CD14-positive monocyte (primary cell): Measurements from ENCODE around the gene ACTR2. TPM values are rescaled to one million over a fixed set of nuclear protein-coding genes. Genes with fewer than 3 reads are reported as not detected.

Experiments used
- DNase-seq, 3 donors: peaks; one replicate each; pipeline ENCODE4 v3.0.0-alpha.2; 2011 to 2022
- H2AFZ ChIP-seq: 2 replicates; pipeline ENCODE4 v1.6.0; 2012; ENCODE audit warnings: mild to moderate bottlenecking, low read depth, low read length, inconsistent platforms; ENCODE audit not compliant: insufficient read depth, poor library complexity, severe bottlenecking
- H3K27ac ChIP-seq, 2 donors: 1 replicate in 1 of 2; 2 replicates in 1 of 2; pipeline ENCODE4 v1.5.1; 2012 to 2013; ENCODE audit warnings: low read length in 2 of 2, control low read depth in 1 of 2, inconsistent platforms in 1 of 2, low read depth in 1 of 2, mild to moderate bottlenecking in 1 of 2
- H3K27me3 ChIP-seq, 2 donors: one replicate each; pipeline versions ENCODE4 v1.6.0 to v1.6.1; 2011 to 2013; ENCODE audit warnings: low read length in 2 of 2; ENCODE audit not compliant: control insufficient read depth in 2 of 2, insufficient read depth in 2 of 2
- H3K36me3 ChIP-seq, 2 donors: replicated peaks in 1 of 2; 1 replicate in 1 of 2; 2 replicates in 1 of 2; pipeline versions ENCODE4 v1.5.1 to v1.6.1; 2012 to 2013; ENCODE audit warnings: low read length in 2 of 2, control low read depth in 1 of 2, inconsistent platforms in 1 of 2, mild to moderate bottlenecking in 1 of 2; ENCODE audit not compliant: insufficient read depth in 2 of 2, control insufficient read depth in 1 of 2
- H3K4me1 ChIP-seq, 2 donors: 1 replicate in 1 of 2; 2 replicates in 1 of 2; pipeline versions ENCODE4 v1.5.1 to v1.6.1; 2012 to 2013; ENCODE audit warnings: low read length in 2 of 2, control low read depth in 1 of 2, inconsistent platforms in 1 of 2, mild to moderate bottlenecking in 1 of 2, moderate library complexity in 1 of 2; ENCODE audit not compliant: insufficient read depth in 2 of 2, control insufficient read depth in 1 of 2
- H3K4me2 ChIP-seq: replicated peaks from 2 replicates; pipeline ENCODE3; 2012; ENCODE audit warnings: low read length, moderate library complexity, mild to moderate bottlenecking; ENCODE audit not compliant: poor library complexity, severe bottlenecking; ENCODE audit errors: extremely low read depth
- H3K4me3 ChIP-seq, 3 experiments: fragments of 200-600 bp in 1 of 3; sonication (generic) in 1 of 3; replicated peaks in 1 of 3; 1 replicate in 2 of 3; 2 replicates in 1 of 3; pipeline ENCODE4 v1.5.1; 2011 to 2013; ENCODE audit warnings: low read length in 3 of 3, mild to moderate bottlenecking in 3 of 3, control low read depth in 2 of 3, low read depth in 2 of 3, inconsistent platforms in 1 of 3, moderate library complexity in 1 of 3
- H3K79me2 ChIP-seq: 2 replicates; pipeline ENCODE4 v1.6.0; 2012; ENCODE audit warnings: mild to moderate bottlenecking, control low read depth, inconsistent platforms, low read length, moderate library complexity; ENCODE audit not compliant: insufficient read depth
- H3K9ac ChIP-seq: 2 replicates; pipeline ENCODE4 v1.6.0; 2017; ENCODE audit warnings: low read length, mild to moderate bottlenecking; ENCODE audit not compliant: insufficient read depth, poor library complexity, severe bottlenecking
- H3K9me3 ChIP-seq, 2 donors: replicated peaks in 1 of 2; 1 replicate in 1 of 2; 2 replicates in 1 of 2; pipeline versions ENCODE4 v1.5.1 to v1.6.1; 2012 to 2013; ENCODE audit warnings: low read length in 2 of 2, control low read depth in 1 of 2; ENCODE audit not compliant: control insufficient read depth in 1 of 2, insufficient read depth in 1 of 2
- H4K20me1 ChIP-seq: 2 replicates; pipeline ENCODE4 v1.6.0; 2012; ENCODE audit warnings: mild to moderate bottlenecking, low read length, control low read depth, moderate library complexity; ENCODE audit not compliant: insufficient read depth
- H3K27ac Mint-ChIP-seq, 7 donors: one replicate each; pipeline ENCODE4 v1.8.0; 2020; ENCODE audit warnings: mild to moderate bottlenecking in 7 of 7, mixed read lengths in 7 of 7, moderate library complexity in 6 of 7, inconsistent platforms in 2 of 7
- H3K27me3 Mint-ChIP-seq, 3 donors: one replicate each; pipeline ENCODE4 v1.8.0; 2021 to 2022; ENCODE audit warnings: low read depth in 3 of 3, mild to moderate bottlenecking in 3 of 3, mixed read lengths in 3 of 3, moderate library complexity in 3 of 3, inconsistent platforms in 1 of 3
- H3K36me3 Mint-ChIP-seq, 2 donors: one replicate each; pipeline ENCODE4 v1.8.0; 2020; ENCODE audit warnings: mixed read lengths in 2 of 2, inconsistent platforms in 1 of 2, mild to moderate bottlenecking in 1 of 2
- H3K4me1 Mint-ChIP-seq: one replicate; pipeline ENCODE4 v1.8.0; 2020; ENCODE audit warnings: mild to moderate bottlenecking, mixed read lengths
- H3K4me3 Mint-ChIP-seq, 2 donors: one replicate each; pipeline ENCODE4 v1.8.0; 2020; ENCODE audit warnings: mild to moderate bottlenecking in 2 of 2, mixed read lengths in 2 of 2, moderate library complexity in 1 of 2
- H3K9me3 Mint-ChIP-seq, 7 donors: one replicate each; pipeline ENCODE4 v1.8.0; 2020 to 2022; ENCODE audit warnings: mixed read lengths in 7 of 7, mild to moderate bottlenecking in 6 of 7, moderate library complexity in 6 of 7, inconsistent platforms in 2 of 7
- WGBS: methylation state at CpG from one replicate; pipeline ENCODE4 v1.1.5; 2013; ENCODE audit warnings: missing lambda C conversion rate; ENCODE audit not compliant: insufficient coverage; 5-methylcytosine and 5-hydroxymethylcytosine counted together
- intact Hi-C, 2 donors: fragments of 100-400 bp; cut with micrococcal nuclease; formaldehyde crosslinking; loops; one replicate each; pipeline versions ENCODE4 v1.15.0 to v1.15.1; 2023
- polyA plus RNA-seq, 3 donors: library from polyadenylated mRNA; depleted of rRNA in 1 of 3; unstranded in 2 of 3; stranded (reverse) in 1 of 3; fragments of 300-500 nt in 2 of 3; fragments of >200 nt in 1 of 3; fragmentation: Illumina TruSeq in 2 of 3; gene quantifications; 1 replicate in 2 of 3; 2 replicates in 1 of 3; pipeline ENCODE4 v1.2.3, GENCODE V29; 2012 to 2021
- TF ChIP-seq, protein P1 (sequence below): fragments of 200-600 bp; IDR thresholded peaks from one replicate; pipeline ENCODE4 v1.8.0; 2022; ENCODE audit warnings: antibody characterized with exemption, mild to moderate bottlenecking

The ACTR2 gene
- polyA plus RNA-seq, 3 donors, result 88.7 to 560 (median 342) TPM

DNA sequence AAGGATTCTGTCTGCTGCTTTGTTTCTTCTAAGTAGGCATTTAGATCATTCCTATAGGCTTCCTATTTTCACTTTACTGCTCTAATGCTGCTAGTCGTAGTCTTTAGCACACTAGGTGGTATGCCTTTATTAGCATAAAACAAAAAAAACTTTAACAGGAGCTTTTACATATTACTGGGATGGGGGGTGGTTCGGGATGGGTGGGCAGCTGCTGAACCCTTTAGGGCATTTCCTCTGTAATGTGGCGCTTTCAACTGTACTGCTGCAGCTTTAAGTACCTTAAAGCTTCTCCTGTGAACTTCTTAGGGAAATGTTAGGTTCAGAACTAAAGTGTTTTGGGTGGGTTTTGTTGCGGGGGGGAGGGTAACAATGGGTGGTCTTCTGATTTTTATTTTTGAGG is 41.3 kb downstream of the ACTR2 start:
- Mint-ChIP-seq H3K9me3 (no peaks in the 10 kb centered on the region), H3K4me3 (no peak overlapping the region), H3K27ac (peak overlapping the region in 2 of 7 donors; percentile 6 to 54), H3K36me3 (peaks cover 75 to 92% of the 10 kb centered on the region in 2 donors), H3K4me1 (no peaks in the 10 kb centered on the region), H3K27me3 (peaks cover 0 to 2% (median 0%) of the 10 kb centered on the region in 3 donors)
- DNase-seq, result no peak
- Histone ChIP-seq H3K27ac (no peak overlapping the region), H3K79me2 (peaks cover 31% of the 10 kb centered on the region), H3K4me2 (no peak overlapping the region), H4K20me1 (peaks cover 94% of the 10 kb centered on the region), H3K27me3 (no peaks in the 10 kb centered on the region), H3K4me3 (no peak overlapping the region), H3K9ac (no peak overlapping the region), H3K4me1 (no peaks in the 10 kb centered on the region), H2AFZ (no peak overlapping the region), H3K9me3 (no peaks in the 10 kb centered on the region), H3K36me3 (peaks cover 78 to 96% of the 10 kb centered on the region in 2 donors)
- TF ChIP-seq, protein P1, sequence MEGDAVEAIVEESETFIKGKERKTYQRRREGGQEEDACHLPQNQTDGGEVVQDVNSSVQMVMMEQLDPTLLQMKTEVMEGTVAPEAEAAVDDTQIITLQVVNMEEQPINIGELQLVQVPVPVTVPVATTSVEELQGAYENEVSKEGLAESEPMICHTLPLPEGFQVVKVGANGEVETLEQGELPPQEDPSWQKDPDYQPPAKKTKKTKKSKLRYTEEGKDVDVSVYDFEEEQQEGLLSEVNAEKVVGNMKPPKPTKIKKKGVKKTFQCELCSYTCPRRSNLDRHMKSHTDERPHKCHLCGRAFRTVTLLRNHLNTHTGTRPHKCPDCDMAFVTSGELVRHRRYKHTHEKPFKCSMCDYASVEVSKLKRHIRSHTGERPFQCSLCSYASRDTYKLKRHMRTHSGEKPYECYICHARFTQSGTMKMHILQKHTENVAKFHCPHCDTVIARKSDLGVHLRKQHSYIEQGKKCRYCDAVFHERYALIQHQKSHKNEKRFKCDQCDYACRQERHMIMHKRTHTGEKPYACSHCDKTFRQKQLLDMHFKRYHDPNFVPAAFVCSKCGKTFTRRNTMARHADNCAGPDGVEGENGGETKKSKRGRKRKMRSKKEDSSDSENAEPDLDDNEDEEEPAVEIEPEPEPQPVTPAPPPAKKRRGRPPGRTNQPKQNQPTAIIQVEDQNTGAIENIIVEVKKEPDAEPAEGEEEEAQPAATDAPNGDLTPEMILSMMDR, result no peak
- WGBS, result 94% methylated on average over 3 of the region's 4 CpGs
- intact Hi-C loops, result loop anchor here (5.0 to 10.0 kb wide), 4 partner anchors 166 to 303 kb away; partner anchors contain the start of gene SPRED2 (in 1 of the 2)

- Mint-ChIP-seq H3K4me1 (peaks cover 7% of the 10 kb centered on the region), H3K9me3 (no peaks in the 10 kb centered on the region), H3K27ac (no peak overlapping the region), H3K4me3 (no peak overlapping the region), H3K36me3 (peaks cover 49 to 63% of the 10 kb centered on the region in 2 donors), H3K27me3 (peaks cover 0 to 3% (median 0%) of the 10 kb centered on the region in 3 donors)
- Histone ChIP-seq H3K4me1 (peaks cover 0 to 3% of the 10 kb centered on the region in 2 donors), H3K9me3 (no peaks in the 10 kb centered on the region), H2AFZ (no peak overlapping the region), H3K9ac (no peak overlapping the region), H4K20me1 (peaks cover 78% of the 10 kb centered on the region), H3K27ac (no peak overlapping the region), H3K4me2 (no peak overlapping the region), H3K36me3 (peaks cover 36 to 52% of the 10 kb centered on the region in 2 donors), H3K4me3 (no peak overlapping the region), H3K27me3 (no peaks in the 10 kb centered on the region), H3K79me2 (no peaks in the 10 kb centered on the region)
- 100% methylated on average over 8 of the region's 8 CpGs for WGBS
- DNase-seq, result no peak
- intact Hi-C loops, result no loop called here
- TF ChIP-seq, protein P1, result no peak
Observed at GRCh38 chr2:65273344-65273743, 45.7 kb downstream of the ACTR2 start.
